Activated effector memory CD4-positive, alpha-beta T cell treated with anti-CD3 and anti-CD28 coated beads, Interleukin-2, amount 50 U/mL, for 16 hours (primary cell): ENCODE results near the gene FOLH1.
"Not testable (repeated sequence)": the region's sequence is repeated elsewhere in the genome, so short reads cannot be mapped to it uniquely, and the experiment has no call there.

Experiments
- DNase-seq: peaks from one replicate; pipeline ENCODE4 v3.0.0-alpha.2; 2020

The FOLH1 gene

GRCh38 chr11:49208006-49208721 lies at the start of gene FOLH1:
Gene FOLH1 (minus strand): TSS chr11:49208602. CDS start chr11:49208409, 193 bp downstream.
- no peak for DNase-seq

- DNase-seq: not testable (repeated sequence)
Observed at GRCh38 chr11:49255148-49255547, 46.7 kb upstream of the FOLH1 start.

- DNase-seq: not testable (repeated sequence)
Observed at GRCh38 chr11:49251212-49251611, 42.8 kb upstream of the FOLH1 start.

- not testable (repeated sequence) for DNase-seq
Observed at GRCh38 chr11:49250398-49251115, 42.2 kb upstream of the FOLH1 start.

- not testable (repeated sequence) for DNase-seq
Observed at GRCh38 chr11:49249363-49249762, 41.0 kb upstream of the FOLH1 start.

- DNase-seq: not testable (repeated sequence)
Observed at GRCh38 chr11:49233685-49234084, 25.3 kb upstream of the FOLH1 start.

- not testable (repeated sequence) for DNase-seq
Observed at GRCh38 chr11:49233019-49233418, 24.6 kb upstream of the FOLH1 start.

- DNase-seq: not testable (repeated sequence)
Observed at GRCh38 chr11:49231725-49232124, 23.3 kb upstream of the FOLH1 start.

- DNase-seq: not testable (repeated sequence)
Observed at GRCh38 chr11:49230534-49230933, 22.1 kb upstream of the FOLH1 start.

GRCh38 chr11:49230001-49230400 lies 21.6 kb upstream of the FOLH1 start:
- not testable (repeated sequence) for DNase-seq

GRCh38 chr11:49229136-49229535 lies 20.7 kb upstream of the FOLH1 start:
- not testable (repeated sequence) for DNase-seq

- not testable (repeated sequence) for DNase-seq
Observed at GRCh38 chr11:49225255-49225785, 16.9 kb upstream of the FOLH1 start.

GRCh38 chr11:49221112-49221511 lies 12.7 kb upstream of the FOLH1 start:
- DNase-seq: no peak

- no peak for DNase-seq
Observed at GRCh38 chr11:49213026-49213560, 4.7 kb upstream of the FOLH1 start.

- DNase-seq: not testable (repeated sequence)
Observed at GRCh38 chr11:49206999-49207398, 1.4 kb downstream of the FOLH1 start.

GRCh38 chr11:49202287-49202976 lies 6.0 kb downstream of the FOLH1 start:
- DNase-seq: no peak

GRCh38 chr11:49196775-49197174 lies 11.6 kb downstream of the FOLH1 start:
- not testable (repeated sequence) for DNase-seq

- DNase-seq: not testable (repeated sequence)
Observed at GRCh38 chr11:49196002-49196401, 12.4 kb downstream of the FOLH1 start.

GRCh38 chr11:49190287-49190686 lies 18.1 kb downstream of the FOLH1 start:
- not testable (repeated sequence) for DNase-seq

- DNase-seq: not testable (repeated sequence)
Observed at GRCh38 chr11:49186225-49186624, 22.2 kb downstream of the FOLH1 start.

- DNase-seq: not testable (repeated sequence)
Observed at GRCh38 chr11:49185597-49185996, 22.8 kb downstream of the FOLH1 start.

- not testable (repeated sequence) for DNase-seq
Observed at GRCh38 chr11:49184756-49185155, 23.6 kb downstream of the FOLH1 start.

GRCh38 chr11:49177936-49178335 lies 30.5 kb downstream of the FOLH1 start:
- not testable (repeated sequence) for DNase-seq
